ACC112 (cell line): Measurements from ENCODE around the gene TSHZ1.

Source experiments
- H2AFZ ChIP-seq: fragments of 200-600 bp; sonication (generic); one replicate; pipeline ENCODE4 v1.6.0; 2017; ENCODE audit warnings: antibody characterized with exemption, low read length; ENCODE audit not compliant: unreplicated experiment
- H3K27ac ChIP-seq: fragments of 200-600 bp; sonication (generic); 2 replicates; pipeline ENCODE4 v1.5.1; 2014; ENCODE audit warnings: low read depth, mild to moderate bottlenecking, antibody characterized with exemption, low read length, moderate library complexity
- H3K27me3 ChIP-seq: fragments of 200-600 bp; sonication (generic); 2 replicates; pipeline ENCODE4 v1.6.1; 2014; ENCODE audit warnings: mild to moderate bottlenecking, antibody characterized with exemption, low read length, moderate library complexity, mixed read lengths; ENCODE audit not compliant: insufficient read depth
- H3K36me3 ChIP-seq: fragments of 200-600 bp; sonication (generic); 2 replicates; pipeline ENCODE4 v1.6.1; 2016; ENCODE audit warnings: mild to moderate bottlenecking, antibody characterized with exemption, low read length, moderate library complexity, mixed read lengths; ENCODE audit not compliant: insufficient read depth
- H3K4me1 ChIP-seq: fragments of 200-600 bp; sonication (generic); one replicate; pipeline ENCODE4 v1.6.1; 2016; ENCODE audit warnings: low read length, mixed read lengths; ENCODE audit not compliant: insufficient read depth, unreplicated experiment, control insufficient read depth
- H3K4me3 ChIP-seq: fragments of 200-600 bp; sonication (generic); 2 replicates; pipeline ENCODE4 v1.5.1; 2014; ENCODE audit warnings: mild to moderate bottlenecking, low read depth, low read length
- H3K79me2 ChIP-seq: fragments of 200-600 bp; sonication (generic); one replicate; pipeline ENCODE4 v1.6.0; 2016; ENCODE audit warnings: low read length; ENCODE audit not compliant: control insufficient read depth, unreplicated experiment, insufficient read depth

TSHZ1 gene

DNA sequence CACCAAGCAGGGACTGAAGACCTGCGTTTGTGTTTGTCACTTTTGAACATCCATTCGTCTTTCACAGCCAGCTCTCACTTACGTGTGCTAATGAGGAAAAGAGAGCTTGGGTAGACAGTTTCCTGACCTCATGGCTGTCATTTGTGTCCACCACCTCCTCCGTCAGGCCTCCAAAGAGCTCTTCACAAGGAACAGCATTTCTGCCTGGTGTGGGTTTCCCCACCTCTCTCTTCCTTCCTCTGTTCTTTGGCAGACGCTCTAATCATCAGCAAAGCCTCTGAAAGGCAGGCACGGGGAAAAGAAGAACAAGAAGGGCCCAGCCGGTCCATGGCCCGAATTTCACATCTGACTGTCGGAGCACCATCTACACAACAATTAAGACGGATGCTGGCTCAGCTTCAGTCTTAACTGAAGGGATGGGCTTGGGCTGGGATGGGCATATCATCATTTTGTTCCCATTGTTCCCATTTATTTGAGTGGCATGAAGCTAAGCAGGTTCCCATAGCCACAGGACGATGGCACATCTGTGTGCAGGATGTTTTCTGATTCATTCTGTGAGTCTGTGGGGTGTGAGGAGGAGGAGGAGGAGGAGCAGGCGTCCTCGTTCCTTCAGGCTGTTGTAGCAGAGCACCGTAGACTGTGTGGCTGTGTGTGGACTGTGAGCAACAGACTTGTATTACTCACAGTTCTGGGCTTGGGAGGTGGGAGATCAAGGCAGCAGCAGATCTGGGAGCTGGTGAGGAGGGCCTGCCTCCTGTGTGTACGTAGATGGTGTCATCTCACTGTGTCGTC, 66.4 kb downstream of the TSHZ1 start:
- no peak overlapping the region for H3K27ac ChIP-seq
- H3K4me1 ChIP-seq = no peaks in the 10 kb centered on the region
- no peak overlapping the region for H3K4me3 ChIP-seq
- H3K36me3 ChIP-seq = no peaks in the 10 kb centered on the region
- no peaks in the 10 kb centered on the region for H3K27me3 ChIP-seq
- H2AFZ ChIP-seq = no peak overlapping the region
- no peaks in the 10 kb centered on the region for H3K79me2 ChIP-seq

DNA sequence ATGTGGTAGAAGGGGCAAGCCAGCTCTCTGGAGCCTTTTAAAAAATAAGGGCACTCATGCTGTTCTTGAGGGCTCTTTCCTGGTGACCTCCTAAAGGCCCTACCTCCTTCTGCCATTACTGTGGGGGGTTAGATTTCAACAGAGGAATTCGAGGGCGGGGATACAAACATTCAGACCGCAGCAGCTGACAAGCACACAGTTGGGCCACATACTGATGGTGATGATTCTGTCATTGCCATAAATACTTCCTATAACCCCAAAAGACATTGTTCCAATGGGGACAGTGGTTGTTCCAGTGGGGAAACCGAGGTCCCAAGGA, 67.0 kb downstream of the TSHZ1 start:
- Histone ChIP-seq H3K79me2 (no peaks in the 10 kb centered on the region), H3K4me1 (no peaks in the 10 kb centered on the region), H3K27me3 (no peaks in the 10 kb centered on the region), H3K36me3 (no peaks in the 10 kb centered on the region), H3K27ac (no peak overlapping the region), H2AFZ (no peak overlapping the region), H3K4me3 (no peak overlapping the region)

DNA sequence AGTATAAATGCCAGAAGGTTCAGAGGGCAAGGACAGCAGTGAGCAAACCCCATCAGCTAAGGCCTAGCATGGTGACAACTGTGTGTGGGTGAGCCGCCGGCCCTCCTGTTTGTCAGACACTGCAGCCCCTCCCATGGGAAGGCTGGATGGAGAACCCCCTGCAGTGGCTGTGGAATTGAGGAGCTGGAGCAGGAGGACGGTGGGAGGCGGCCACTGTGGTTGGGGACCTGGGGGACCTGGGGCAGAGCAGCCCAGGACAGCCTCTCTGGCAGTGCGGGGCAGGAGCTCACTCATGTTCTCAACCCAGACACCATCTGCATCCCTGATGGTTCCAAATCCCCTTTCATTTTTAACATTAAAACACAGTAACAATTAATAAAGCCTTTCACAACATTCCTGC, 68.8 kb downstream of the TSHZ1 start:
- H3K27me3 ChIP-seq = no peaks in the 10 kb centered on the region
- H3K27ac ChIP-seq = no peak overlapping the region
- no peak overlapping the region for H3K4me3 ChIP-seq
- H3K79me2 ChIP-seq = no peaks in the 10 kb centered on the region
- no peaks in the 10 kb centered on the region for H3K4me1 ChIP-seq
- H2AFZ ChIP-seq = no peak overlapping the region
- H3K36me3 ChIP-seq = no peaks in the 10 kb centered on the region

DNA sequence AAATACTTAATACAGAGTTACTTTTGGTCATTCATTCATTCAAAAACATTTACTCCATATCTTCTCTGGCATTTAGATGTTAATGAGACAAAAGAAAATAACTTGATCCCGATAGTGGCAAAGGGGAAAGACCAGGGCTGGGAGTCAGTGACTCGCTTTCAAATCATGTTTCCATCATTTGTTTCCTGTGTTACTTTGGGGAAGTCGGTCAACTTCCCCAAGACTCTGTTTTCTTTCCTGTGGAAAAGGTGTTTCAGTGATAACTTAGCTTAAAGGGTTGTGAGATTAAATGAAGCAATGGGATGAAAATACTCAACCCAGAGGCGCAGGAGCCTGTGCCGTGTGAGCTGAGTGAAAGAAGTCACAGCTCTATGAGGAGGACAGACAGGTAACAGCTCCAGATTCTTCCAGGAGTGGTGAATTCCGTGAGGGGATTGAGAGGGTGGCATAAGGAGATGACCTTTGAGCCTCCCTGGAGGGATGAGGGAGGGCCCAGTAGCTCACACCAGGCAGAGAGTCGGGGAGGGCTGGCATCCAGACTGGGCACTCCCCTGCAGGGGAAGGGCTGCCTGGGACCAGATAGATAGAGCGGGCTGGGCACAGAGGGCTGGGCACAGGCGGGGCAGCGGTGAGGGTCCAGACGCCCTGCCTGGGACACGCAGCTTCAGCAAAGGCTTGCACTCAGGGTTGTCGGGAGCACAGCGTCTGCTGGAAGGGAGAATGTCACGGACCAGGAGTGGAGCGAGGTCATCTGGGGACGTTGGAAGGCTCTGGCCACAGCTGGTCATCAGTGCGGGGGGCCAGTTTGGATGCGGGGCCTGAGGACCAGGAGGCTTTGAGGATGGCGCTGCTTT, 70.1 kb downstream of the TSHZ1 start:
- H3K79me2 ChIP-seq = no peaks in the 10 kb centered on the region
- no peak overlapping the region for H3K27ac ChIP-seq
- H3K4me3 ChIP-seq = no peak overlapping the region
- no peaks in the 10 kb centered on the region for H3K27me3 ChIP-seq
- H3K36me3 ChIP-seq = no peaks in the 10 kb centered on the region
- H2AFZ ChIP-seq = no peak overlapping the region
- no peaks in the 10 kb centered on the region for H3K4me1 ChIP-seq

DNA sequence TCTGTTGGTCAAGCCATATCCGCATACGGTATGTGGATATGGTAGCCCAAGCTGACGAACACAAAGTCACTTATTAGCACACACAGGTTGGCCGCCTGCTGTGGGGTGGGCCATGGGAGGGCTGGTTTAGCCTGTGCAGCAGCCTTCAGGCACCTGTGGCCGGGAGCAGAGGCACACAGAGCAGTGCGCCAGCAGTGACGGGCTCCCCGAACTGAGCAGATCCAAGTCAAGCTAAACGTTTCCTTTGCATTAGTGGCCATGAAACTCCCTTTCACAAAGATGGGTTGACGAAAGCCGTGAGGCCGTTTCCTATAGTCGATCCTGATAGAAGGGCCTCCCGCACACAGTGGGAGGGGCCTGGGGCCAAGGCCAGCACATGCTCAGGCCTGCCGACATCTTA, 72.1 kb downstream of the TSHZ1 start:
- Histone ChIP-seq H3K79me2 (no peaks in the 10 kb centered on the region), H3K27me3 (no peaks in the 10 kb centered on the region), H3K27ac (no peak overlapping the region), H2AFZ (no peak overlapping the region), H3K36me3 (no peaks in the 10 kb centered on the region), H3K4me3 (no peak overlapping the region), H3K4me1 (no peaks in the 10 kb centered on the region)

DNA sequence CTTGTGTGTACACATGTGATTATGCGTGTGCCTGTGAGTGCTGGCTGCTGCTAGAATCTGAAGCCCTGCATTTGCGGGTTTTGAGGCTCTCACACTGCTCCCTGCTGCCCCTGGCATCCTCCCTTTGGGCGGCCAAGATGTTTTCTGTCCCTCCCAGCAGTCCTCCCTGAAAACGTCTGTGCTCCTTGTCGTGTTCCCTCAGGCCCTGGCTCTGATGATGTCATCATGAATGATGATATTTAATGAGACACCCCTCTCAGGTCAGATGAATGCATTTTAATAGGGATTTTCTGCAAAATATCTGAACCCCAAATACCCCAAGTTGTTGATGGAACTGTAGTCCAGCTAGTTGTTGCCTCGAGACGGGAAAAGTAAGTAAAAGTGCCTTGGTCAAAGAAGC, 73.1 kb downstream of the TSHZ1 start:
- Histone ChIP-seq H3K79me2 (no peaks in the 10 kb centered on the region), H3K27ac (no peak overlapping the region), H3K4me3 (no peak overlapping the region), H3K36me3 (no peaks in the 10 kb centered on the region), H3K4me1 (no peaks in the 10 kb centered on the region), H3K27me3 (no peaks in the 10 kb centered on the region), H2AFZ (no peak overlapping the region)

DNA sequence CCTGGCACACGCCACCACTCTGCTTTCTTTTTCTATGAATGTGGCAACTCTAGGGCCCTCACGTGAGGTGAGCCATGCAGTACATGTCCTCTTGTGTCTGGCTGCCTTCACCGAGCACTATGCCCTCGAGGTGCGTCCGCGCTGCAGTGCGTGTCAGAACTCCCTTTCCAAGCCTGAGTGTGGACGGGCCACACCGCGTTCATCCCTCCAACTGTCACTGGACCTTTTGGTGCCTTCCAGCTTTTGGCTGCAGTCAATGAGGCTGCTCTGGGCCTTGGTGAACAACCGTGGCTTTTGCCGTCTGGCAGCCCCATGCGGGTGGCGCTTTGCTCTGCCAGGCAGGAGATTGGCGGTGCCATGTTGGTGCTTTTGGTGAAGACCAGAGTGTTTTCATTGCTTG, 74.0 kb downstream of the TSHZ1 start:
- no peaks in the 10 kb centered on the region for H3K27me3 ChIP-seq
- no peak overlapping the region for H2AFZ ChIP-seq
- H3K79me2 ChIP-seq = no peaks in the 10 kb centered on the region
- no peak overlapping the region for H3K4me3 ChIP-seq
- no peaks in the 10 kb centered on the region for H3K36me3 ChIP-seq
- no peaks in the 10 kb centered on the region for H3K4me1 ChIP-seq
- no peak overlapping the region for H3K27ac ChIP-seq

DNA sequence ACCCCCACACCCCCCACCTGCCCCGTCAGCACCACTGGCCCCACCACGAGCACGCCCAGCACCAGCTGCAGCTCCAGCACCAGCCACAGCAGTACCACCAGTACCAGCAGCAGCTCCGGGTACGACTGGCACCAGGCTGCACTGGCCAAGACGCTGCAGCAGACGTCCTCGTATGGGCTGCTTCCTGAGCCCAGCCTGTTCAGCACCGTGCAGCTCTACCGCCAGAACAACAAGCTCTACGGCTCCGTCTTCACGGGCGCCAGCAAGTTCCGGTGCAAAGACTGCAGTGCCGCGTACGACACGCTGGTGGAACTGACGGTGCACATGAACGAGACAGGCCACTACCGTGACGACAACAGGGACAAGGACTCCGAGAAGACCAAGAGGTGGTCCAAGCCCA, 75.3 kb downstream of the TSHZ1 start:
- Histone ChIP-seq H3K27ac (no peak overlapping the region), H3K36me3 (no peaks in the 10 kb centered on the region), H3K27me3 (no peaks in the 10 kb centered on the region)

DNA sequence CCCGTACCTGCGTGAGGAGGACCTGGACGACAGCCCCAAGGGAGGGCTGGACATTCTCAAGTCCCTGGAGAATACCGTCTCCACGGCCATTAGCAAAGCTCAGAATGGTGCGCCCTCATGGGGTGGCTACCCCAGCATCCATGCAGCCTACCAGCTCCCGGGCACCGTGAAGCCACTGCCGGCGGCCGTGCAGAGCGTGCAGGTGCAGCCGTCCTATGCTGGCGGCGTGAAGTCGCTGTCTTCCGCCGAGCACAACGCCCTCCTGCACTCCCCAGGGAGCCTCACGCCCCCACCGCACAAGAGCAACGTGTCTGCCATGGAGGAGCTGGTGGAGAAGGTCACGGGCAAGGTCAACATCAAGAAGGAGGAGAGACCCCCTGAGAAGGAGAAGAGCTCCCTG, 76.4 kb downstream of the TSHZ1 start:
- no peaks in the 10 kb centered on the region for H3K4me1 ChIP-seq
- H2AFZ ChIP-seq = no peak overlapping the region
- no peak overlapping the region for H3K4me3 ChIP-seq
- no peaks in the 10 kb centered on the region for H3K36me3 ChIP-seq
- H3K27ac ChIP-seq = no peak overlapping the region
- no peaks in the 10 kb centered on the region for H3K27me3 ChIP-seq
- H3K79me2 ChIP-seq = no peaks in the 10 kb centered on the region

More for the DNA sequence above, 75.3 kb downstream of the TSHZ1 start:
- H3K79me2 ChIP-seq = no peaks in the 10 kb centered on the region
- no peaks in the 10 kb centered on the region for H3K4me1 ChIP-seq
- no peak overlapping the region for H2AFZ ChIP-seq
- no peak overlapping the region for H3K4me3 ChIP-seq

DNA sequence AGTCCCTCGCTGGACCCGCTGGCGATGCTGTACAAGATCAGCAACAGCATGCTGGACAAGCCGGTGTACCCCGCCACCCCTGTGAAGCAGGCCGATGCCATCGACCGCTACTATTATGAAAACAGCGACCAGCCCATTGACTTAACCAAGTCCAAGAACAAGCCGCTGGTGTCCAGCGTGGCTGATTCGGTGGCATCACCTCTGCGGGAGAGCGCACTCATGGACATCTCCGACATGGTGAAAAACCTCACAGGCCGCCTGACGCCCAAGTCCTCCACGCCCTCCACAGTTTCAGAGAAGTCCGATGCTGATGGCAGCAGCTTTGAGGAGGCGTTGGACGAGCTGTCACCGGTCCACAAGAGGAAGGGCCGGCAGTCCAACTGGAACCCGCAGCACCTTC, 77.1 kb downstream of the TSHZ1 start:
- no peaks in the 10 kb centered on the region for H3K79me2 ChIP-seq
- no peak overlapping the region for H3K4me3 ChIP-seq
- no peaks in the 10 kb centered on the region for H3K27me3 ChIP-seq
- no peaks in the 10 kb centered on the region for H3K36me3 ChIP-seq
- no peak overlapping the region for H3K27ac ChIP-seq
- no peak overlapping the region for H2AFZ ChIP-seq
- H3K4me1 ChIP-seq = no peaks in the 10 kb centered on the region

DNA sequence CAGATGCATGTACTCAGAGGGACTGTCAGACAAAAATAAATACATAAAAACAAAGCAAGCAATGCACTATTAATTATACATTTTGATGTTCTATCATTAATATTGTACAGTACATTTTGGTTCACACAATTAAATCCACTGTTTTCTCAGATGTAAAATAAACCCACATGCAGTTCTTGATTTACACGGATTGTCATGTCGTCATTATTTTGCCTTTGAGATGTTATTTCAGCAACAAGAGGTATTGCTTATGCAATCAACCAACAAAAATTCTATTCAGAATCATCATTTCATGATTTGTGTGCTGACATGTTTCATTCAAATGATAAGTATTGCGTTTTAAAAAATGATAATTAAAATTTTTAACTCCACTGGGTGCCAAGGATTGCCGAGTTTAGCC, 79.2 kb downstream of the TSHZ1 start:
- Histone ChIP-seq H3K4me3 (no peak overlapping the region), H3K27me3 (no peaks in the 10 kb centered on the region), H3K27ac (no peak overlapping the region), H2AFZ (no peak overlapping the region), H3K36me3 (no peaks in the 10 kb centered on the region), H3K4me1 (no peaks in the 10 kb centered on the region), H3K79me2 (no peaks in the 10 kb centered on the region)
